ENCODE results near the gene ZNF592.

Gene ZNF592

GRCh38 chr15:84811151-84811550 is 62.8 kb downstream of the ZNF592 start:
- DNase-seq (ENCODE audit: low read depth) = no peak

DNA sequence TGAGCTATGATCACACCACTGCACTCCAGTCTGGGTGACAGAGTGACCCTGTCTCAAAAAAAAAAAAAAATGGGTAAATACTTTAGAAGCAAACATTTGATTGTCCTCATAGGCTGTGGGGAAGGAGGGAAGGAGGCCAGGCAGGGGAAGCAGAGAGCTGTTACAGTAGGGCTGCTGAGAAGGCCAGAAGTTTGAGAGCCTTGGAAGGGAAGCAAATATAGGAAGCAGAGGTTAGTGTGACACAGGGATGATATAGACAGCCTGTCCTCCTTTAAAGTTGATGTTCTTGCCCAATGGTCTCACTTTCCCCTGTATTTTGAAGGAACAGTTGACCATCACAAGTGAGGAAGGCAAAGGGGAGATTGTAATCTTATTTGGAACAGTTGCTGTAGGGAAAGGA is 63.4 kb downstream of the ZNF592 start:
- DNase-seq (ENCODE audit: low read depth) = no peak

GRCh38 chr15:84812842-84813241 is 64.5 kb downstream of the ZNF592 start:
- no peak for DNase-seq (ENCODE audit: low read depth)

DNA sequence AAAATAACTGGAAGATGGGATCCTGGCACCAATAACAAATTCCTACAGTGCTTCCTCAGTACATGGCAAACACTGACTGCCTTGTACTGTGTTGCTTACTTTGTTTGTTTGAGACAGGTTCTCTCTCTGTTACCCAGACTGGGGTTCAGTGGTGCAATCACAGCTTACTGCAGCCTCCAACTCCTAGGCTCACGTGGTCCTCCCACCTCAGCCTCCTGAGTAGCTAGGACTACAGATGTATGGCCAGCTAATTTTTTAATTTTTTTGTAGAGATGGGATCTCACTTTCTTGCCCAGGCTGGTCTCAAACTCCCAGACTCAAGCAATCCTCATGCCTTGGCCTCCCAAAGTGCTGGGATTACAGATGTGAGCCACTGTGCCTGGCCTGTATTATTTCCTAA is 65.0 kb downstream of the ZNF592 start:
- no peak for DNase-seq (ENCODE audit: low read depth)

- no peak for DNase-seq (ENCODE audit: low read depth)
Observed at GRCh38 chr15:84813931-84814330, 65.5 kb downstream of the ZNF592 start.

- DNase-seq (ENCODE audit: low read depth) = no peak
Observed at GRCh38 chr15:84814916-84815315, 66.5 kb downstream of the ZNF592 start.

DNA sequence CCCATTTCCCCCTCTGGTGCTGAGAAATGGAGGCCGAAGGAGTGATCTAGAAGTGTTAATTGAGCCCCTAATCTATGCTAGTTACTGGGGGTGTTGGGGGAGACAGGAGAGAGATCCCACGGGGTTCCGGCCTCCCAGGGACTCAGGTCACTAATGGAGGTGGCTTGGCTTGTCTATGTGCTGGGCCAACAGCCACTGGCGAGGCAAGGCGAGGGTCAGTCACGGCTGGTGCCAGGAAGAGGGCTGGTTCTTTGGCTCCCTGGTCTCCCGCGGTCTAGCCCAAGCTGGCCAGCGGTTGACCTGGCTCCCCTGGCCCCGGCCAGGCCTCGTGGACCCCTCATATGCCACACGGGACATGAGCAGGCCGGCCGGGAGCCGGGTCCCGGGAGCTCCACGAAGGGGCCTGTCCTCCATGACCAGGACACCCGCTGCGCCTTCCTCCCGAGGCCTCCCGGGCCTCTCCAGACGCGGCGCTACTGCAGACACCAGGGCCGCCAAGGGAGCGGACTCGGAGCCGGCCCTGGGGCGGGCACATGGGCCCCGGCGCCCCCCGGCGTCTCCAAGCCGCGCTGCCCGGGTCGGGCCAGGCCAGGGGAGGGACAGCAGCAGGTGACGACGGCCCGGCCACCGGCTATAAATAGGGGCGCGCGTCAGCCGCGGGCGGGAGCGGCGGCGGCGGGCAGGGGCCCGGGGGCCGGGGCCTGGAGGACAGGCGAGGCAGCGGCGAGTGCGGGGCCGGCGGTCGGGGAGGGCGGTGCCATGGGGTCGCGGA is 68.5 kb downstream of the ZNF592 start, which contains the start of gene ALPK3:
TSS of gene ALPK3 (plus strand) at position 663 of the 772 bp plus-strand sequence. CDS start at position 760, 97 bp downstream.
- DNase-seq (ENCODE audit: low read depth) = no peak

- DNase-seq (ENCODE audit: low read depth) = no peak
Observed at GRCh38 chr15:84817466-84818081, 69.2 kb downstream of the ZNF592 start.

GRCh38 chr15:84818261-84819131 is 70.1 kb downstream of the ZNF592 start:
- peak; percentile 31 for DNase-seq (ENCODE audit: low read depth)

GRCh38 chr15:84819291-84819768 is 70.9 kb downstream of the ZNF592 start:
- no peak for DNase-seq (ENCODE audit: low read depth)

DNA sequence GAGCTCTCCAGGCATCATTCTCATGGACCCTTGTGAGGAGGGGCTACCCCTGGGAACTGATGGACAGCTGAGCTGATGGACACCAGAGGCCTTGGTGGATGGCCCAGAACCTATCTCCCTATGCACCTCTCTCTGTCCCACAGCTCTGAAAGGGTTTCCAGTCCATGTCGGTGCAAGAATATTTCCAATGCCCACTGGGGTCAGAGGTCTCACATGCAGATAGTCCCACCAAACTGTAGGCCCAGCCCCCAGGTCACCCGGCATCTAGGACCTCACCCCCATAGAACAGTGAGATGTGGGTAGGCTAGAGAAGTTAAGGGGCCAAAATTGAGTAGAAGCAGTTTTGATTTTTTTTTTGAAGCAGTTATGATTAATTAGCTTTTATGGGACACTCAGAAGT is 71.4 kb downstream of the ZNF592 start:
- no peak for DNase-seq (ENCODE audit: low read depth)

- no peak for DNase-seq (ENCODE audit: low read depth)
Observed at GRCh38 chr15:84821501-84822021, 73.2 kb downstream of the ZNF592 start.

GRCh38 chr15:84822653-84823281 is 74.4 kb downstream of the ZNF592 start:
- DNase-seq (ENCODE audit: low read depth) = no peak

DNA sequence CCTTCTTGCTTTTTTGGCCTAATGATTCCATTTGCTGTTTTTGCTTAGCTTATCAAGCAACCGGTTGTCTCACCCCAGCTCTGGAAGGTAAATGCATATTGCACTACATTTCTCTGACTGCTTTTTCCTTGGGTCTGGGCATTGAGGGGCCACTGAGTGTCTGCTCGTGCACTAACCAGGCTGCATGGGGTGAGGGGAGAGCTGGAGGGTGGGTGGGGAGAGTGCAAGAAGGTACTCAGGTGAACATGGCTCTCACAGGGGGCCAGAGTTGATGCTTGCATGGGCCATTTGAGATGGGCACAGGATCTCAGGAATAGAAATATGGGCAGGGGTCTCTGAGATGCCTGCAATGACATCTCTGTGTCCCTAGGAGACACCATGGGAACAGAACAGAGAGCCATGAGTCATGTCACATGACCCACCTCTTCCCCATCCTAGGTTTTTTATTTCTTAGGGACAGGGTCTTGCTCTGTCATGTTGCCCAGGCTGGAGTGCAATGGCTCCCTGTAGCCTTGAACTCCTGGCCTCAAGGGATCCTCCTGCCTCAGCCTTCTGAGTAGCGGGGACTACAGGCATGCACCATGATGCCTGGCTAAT is 75.0 kb downstream of the ZNF592 start:
- DNase-seq (ENCODE audit: low read depth) = no peak

DNA sequence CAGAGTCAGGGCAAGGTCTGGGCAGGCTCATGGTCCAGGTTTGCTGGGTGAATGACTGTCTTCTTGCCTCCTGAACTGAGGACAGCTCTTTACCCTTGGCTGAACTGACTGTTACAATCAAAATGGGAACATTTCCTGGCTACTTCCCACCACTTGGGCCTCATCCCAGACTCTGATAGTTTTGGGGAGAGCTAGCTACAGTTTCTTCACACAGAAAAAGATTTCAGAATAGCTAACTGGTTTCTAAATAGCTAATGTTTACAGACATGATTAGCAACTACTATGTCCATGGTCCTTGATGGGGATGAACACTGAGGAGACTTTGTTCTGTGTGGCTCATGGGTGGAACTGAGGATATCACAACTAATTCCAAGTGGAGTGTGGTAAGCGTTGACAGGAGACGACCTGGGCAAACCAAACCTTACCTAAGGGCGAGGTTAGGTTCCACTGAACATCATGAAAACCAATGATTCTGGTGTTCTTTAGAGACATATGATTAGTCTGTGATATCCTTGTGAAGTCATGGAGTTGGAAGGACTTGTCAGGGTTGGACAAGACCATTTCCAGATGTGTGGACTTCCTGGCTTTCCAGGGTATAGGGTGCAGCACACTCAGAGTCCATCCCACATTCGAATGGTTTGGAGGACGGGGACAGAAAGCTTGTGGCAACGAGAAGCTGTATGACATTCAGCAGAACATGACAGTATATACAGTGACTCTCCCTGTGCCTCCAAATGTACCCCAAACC is 76.0 kb downstream of the ZNF592 start:
- peak; percentile 73 for DNase-seq (ENCODE audit: low read depth)

DNA sequence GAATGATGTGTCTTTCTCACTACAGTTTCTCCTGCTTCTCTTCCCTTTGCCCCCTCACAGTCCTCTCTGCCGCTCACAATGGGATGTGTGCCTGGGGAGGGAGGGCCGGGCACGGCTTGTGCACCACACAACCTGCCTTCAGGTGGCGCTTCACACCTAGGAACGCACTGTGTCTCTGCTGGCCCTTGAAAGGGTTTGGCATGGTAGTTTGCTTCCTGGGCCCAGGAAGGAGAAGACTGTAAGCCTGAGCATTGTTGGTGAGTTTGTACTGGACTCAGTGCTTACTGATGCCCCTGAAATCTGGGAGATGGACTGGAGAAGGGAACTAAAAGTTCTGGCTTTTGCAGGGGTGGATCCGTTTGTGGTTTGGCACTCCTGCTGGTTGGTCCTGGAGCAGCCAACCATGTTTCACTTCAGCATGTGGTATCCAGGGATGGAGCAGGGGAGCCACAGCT is 78.0 kb downstream of the ZNF592 start:
- no peak for DNase-seq (ENCODE audit: low read depth)

- DNase-seq (ENCODE audit: low read depth) = no peak
Observed at GRCh38 chr15:84827246-84827645, 78.9 kb downstream of the ZNF592 start.

DNA sequence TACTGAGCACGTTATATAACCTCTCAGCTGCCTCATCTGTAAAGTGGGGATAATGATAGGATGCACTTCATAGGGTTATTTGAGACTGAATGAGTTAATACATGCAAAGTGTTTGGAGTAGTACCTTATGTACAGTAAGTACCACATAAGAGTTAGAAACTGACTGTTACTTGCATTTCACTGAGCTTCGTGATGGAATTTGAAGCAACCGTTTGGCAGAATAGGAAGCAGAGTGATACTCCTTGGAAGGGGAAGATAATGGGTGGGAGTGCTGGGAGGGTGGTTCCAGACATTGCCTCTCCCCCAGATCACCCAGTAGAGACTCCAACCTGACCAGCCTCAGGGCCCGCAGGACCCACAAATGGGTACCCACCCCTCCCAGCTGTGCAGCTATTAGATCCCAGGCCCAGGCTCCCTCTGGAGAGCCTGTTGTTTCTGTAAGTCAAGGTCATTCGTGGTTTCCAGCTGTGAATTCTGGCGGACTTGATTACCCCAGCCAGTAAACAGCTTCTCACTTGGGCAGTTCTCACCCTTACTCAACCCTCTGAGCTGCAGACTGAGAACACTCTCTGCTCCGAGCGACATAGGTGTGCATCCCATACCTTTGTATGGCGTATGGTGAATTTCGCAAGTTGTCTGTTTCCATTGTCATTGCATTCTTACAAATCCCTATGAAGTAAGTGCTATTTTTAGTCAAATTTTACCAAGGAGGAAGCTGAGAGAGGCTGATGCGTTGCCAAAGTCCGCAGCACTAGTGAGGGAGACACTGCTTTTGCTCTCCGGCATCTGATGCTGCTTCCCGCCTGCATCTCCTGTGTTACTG is 79.9 kb downstream of the ZNF592 start:
- DNase-seq (ENCODE audit: low read depth) = no peak

GRCh38 chr15:84829428-84829827 is 81.0 kb downstream of the ZNF592 start:
- no peak for DNase-seq (ENCODE audit: low read depth)

GRCh38 chr15:84830036-84830435 is 81.6 kb downstream of the ZNF592 start:
- no peak for DNase-seq (ENCODE audit: low read depth)
